ENCODE measurements around the gene DIPK1C. TPM values are rescaled to one million over a fixed set of nuclear protein-coding genes. Genes with fewer than 3 reads are reported as not detected.

DIPK1C gene
- total RNA-seq, 1 experiment from 2014 or later, result not detected

DNA sequence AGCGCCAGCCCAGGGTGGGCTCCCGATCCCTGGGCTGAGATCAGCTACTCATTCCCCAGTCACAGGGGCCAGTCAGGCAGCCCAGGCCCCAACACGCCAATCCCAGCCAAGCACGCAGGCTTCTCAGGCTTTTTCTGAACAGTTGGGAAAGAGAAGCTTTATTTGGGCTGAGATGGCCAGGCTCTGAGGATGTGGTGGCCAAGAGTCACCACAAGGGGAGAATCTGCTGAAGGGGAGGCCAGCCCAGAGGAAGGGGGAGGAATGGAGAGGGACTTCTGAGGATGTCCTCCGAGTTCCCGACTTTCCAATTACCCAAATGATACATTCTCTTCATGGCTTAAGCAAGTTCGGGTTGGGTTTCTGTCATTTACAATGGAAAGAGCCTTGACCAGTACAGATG, 2.8 kb upstream of the DIPK1C start:
- no peaks in the 10 kb centered on the region for H3K9me3 ChIP-seq
- H3K4me1 Mint-ChIP-seq (ENCODE audit: low read depth, unreplicated experiment), result no peaks in the 10 kb centered on the region
- no peak overlapping the region for H3K4me3 Mint-ChIP-seq (ENCODE audit: unreplicated experiment)
- H3K9me3 Mint-ChIP-seq (ENCODE audit: unreplicated experiment), result no peaks in the 10 kb centered on the region
- no TSS peak for BruUV-seq (replicated peaks)
- H3K36me3 Mint-ChIP-seq (ENCODE audit: insufficient read depth, unreplicated experiment), result no peaks in the 10 kb centered on the region
- no peaks in the 10 kb centered on the region for H3K4me1 ChIP-seq
- H3K36me3 ChIP-seq (ENCODE audit: control insufficient read depth, insufficient read depth, low read length), result no peaks in the 10 kb centered on the region
- peaks cover 12% of the 10 kb centered on the region for H3K27me3 Mint-ChIP-seq (ENCODE audit: insufficient read depth, unreplicated experiment)
- intact Hi-C loops (cut with micrococcal nuclease; ENCODE audit: unreplicated experiment), result loop anchor here (10.0 kb wide), 1 partner anchor 65 kb away; no protein-coding TSS in a partner anchor
- DNase-seq, result peak in 1 of 2 experiments; percentile 3
- ChIA-PET CTCF (interaction anchor here (0.5 to 1.5 kb wide), 2 partner anchors 31 to 34 kb away, joined by 4 to 5 read pairs; no protein-coding TSS in a partner anchor), POLR2A (no interaction called here)
- TF ChIP-seq, protein P1, sequence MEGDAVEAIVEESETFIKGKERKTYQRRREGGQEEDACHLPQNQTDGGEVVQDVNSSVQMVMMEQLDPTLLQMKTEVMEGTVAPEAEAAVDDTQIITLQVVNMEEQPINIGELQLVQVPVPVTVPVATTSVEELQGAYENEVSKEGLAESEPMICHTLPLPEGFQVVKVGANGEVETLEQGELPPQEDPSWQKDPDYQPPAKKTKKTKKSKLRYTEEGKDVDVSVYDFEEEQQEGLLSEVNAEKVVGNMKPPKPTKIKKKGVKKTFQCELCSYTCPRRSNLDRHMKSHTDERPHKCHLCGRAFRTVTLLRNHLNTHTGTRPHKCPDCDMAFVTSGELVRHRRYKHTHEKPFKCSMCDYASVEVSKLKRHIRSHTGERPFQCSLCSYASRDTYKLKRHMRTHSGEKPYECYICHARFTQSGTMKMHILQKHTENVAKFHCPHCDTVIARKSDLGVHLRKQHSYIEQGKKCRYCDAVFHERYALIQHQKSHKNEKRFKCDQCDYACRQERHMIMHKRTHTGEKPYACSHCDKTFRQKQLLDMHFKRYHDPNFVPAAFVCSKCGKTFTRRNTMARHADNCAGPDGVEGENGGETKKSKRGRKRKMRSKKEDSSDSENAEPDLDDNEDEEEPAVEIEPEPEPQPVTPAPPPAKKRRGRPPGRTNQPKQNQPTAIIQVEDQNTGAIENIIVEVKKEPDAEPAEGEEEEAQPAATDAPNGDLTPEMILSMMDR (IDR thresholded peaks at IDR 0.05; ENCODE audit: insufficient read depth in 1 of 2, low read depth in 1 of 2, low read length in 1 of 2, severe bottlenecking in 1 of 2, unreplicated experiment in 1 of 2), result peak in 1 of 2 experiments; percentile 38
- H3K27ac Mint-ChIP-seq (ENCODE audit: unreplicated experiment), result no peak overlapping the region
- no peaks in the 10 kb centered on the region for H3K27me3 ChIP-seq (replicated peaks; ENCODE audit: control insufficient read depth, insufficient read depth, low read length)
- H3K4me3 ChIP-seq (ENCODE audit: low read depth, low read length), result no peak overlapping the region

DNA sequence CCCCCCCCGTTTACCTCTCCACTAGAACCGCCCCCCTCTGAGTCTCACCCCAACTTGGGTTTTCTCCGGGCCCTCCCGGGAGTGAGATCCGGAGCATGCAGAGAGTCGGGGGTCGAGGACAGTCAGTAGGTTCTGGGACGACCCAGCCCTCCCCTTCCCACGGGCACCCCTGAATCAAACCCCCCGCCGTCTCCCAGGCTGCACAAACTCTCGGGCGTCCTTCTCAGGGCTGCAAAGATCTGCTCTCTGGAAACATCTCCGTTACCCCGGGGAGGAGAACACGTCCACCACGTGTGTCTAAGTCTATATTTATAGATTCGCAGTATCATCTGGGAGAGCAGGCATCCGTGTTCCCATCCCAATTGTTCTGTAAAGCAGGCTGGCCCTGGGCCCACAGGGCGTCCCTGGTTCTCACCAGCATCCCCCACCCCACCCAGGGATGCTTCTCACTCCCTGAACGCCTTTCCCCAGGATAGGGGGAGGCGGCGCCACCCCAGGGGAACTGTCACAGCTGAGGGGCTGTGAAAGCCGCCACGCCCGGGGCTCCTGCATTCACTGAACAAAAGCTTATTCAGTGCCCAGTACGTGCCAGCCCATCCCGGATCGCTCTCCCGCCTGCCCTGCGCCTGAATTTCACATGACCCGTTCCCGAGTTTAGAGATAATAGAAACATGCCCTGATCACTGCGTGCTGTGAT, 765 bp upstream of the DIPK1C start:
- Histone ChIP-seq H3K4me1 (no peaks in the 10 kb centered on the region), H3K36me3 (ENCODE audit: control insufficient read depth, insufficient read depth, low read length) (no peaks in the 10 kb centered on the region), H3K27me3 (replicated peaks; ENCODE audit: control insufficient read depth, insufficient read depth, low read length) (no peaks in the 10 kb centered on the region), H3K9me3 (no peaks in the 10 kb centered on the region), H3K4me3 (ENCODE audit: low read depth, low read length) (no peak overlapping the region)
- Mint-ChIP-seq H3K4me1 (ENCODE audit: low read depth, unreplicated experiment) (no peaks in the 10 kb centered on the region), H3K36me3 (ENCODE audit: insufficient read depth, unreplicated experiment) (no peaks in the 10 kb centered on the region), H3K27me3 (ENCODE audit: insufficient read depth, unreplicated experiment) (peaks cover 12% of the 10 kb centered on the region), H3K4me3 (ENCODE audit: unreplicated experiment) (peak overlapping the region; percentile 79), H3K27ac (ENCODE audit: unreplicated experiment) (no peak overlapping the region), H3K9me3 (ENCODE audit: unreplicated experiment) (no peaks in the 10 kb centered on the region)
- no TSS peak for BruUV-seq (replicated peaks)
- TF ChIP-seq, protein P1 (IDR thresholded peaks at IDR 0.05; ENCODE audit: insufficient read depth in 1 of 2, low read depth in 1 of 2, low read length in 1 of 2, severe bottlenecking in 1 of 2, unreplicated experiment in 1 of 2), result no peak
- CTCF ChIA-PET, result no interaction called here
- POLR2A ChIA-PET, result no interaction called here
- no peak for DNase-seq
- intact Hi-C loops (cut with micrococcal nuclease; ENCODE audit: unreplicated experiment), result loop anchor here (10.0 kb wide), 1 partner anchor 63 kb away; no protein-coding TSS in a partner anchor

DNA sequence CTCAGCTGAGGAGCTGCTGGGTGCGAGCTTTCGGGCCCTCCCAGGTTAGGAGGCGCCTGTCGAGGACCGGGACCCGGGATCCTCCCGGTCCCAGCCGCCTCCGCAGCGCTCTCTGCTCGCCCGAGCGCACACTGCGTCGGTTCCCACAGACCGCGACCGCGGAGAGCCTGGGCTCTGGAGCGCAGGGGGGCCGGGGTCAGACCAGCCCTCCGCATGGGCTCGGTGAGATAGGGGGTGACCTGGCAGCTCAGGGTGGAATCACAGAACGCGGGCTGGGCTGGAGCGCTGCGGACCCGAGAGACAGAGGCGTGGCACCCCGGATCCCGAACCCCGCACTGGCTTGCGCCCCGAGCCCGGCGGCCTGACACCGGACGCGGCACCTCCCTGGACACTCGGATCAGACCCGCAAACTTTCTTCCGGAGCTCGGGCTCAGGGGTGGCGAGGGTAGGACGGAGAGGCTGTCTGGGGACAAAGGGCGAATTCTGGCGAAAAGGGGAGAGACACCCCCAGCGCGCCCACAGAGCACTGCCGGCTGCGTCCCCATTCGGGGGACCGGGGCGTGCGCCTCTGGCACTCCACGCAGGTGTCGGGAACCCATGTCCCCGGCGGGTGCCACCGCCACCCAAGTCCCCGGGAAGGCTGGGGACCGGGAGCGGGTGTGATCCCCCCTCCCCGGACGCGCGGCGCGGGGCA, 612 bp downstream of the DIPK1C start:
- peaks cover 12% of the 10 kb centered on the region for H3K27me3 Mint-ChIP-seq (ENCODE audit: insufficient read depth, unreplicated experiment)
- no peaks in the 10 kb centered on the region for H3K9me3 Mint-ChIP-seq (ENCODE audit: unreplicated experiment)
- H3K36me3 ChIP-seq (ENCODE audit: control insufficient read depth, insufficient read depth, low read length), result no peaks in the 10 kb centered on the region
- no peak overlapping the region for H3K27ac Mint-ChIP-seq (ENCODE audit: unreplicated experiment)
- TF ChIP-seq, protein P1 (IDR thresholded peaks at IDR 0.05; ENCODE audit: insufficient read depth in 1 of 2, low read depth in 1 of 2, low read length in 1 of 2, severe bottlenecking in 1 of 2, unreplicated experiment in 1 of 2), result no peak
- ChIA-PET CTCF (no interaction called here), POLR2A (no interaction called here)
- no peaks in the 10 kb centered on the region for H3K27me3 ChIP-seq (replicated peaks; ENCODE audit: control insufficient read depth, insufficient read depth, low read length)
- DNase-seq, result no peak
- BruUV-seq (replicated peaks), result no TSS peak
- no peaks in the 10 kb centered on the region for H3K36me3 Mint-ChIP-seq (ENCODE audit: insufficient read depth, unreplicated experiment)
- intact Hi-C loops (cut with micrococcal nuclease; ENCODE audit: unreplicated experiment), result loop anchor here (10.0 kb wide), 1 partner anchor 62 kb away; no protein-coding TSS in a partner anchor
- peak overlapping the region; percentile 53 for H3K4me3 Mint-ChIP-seq (ENCODE audit: unreplicated experiment)
- no peaks in the 10 kb centered on the region for H3K4me1 ChIP-seq
- H3K4me1 Mint-ChIP-seq (ENCODE audit: low read depth, unreplicated experiment), result no peaks in the 10 kb centered on the region
- H3K9me3 ChIP-seq, result no peaks in the 10 kb centered on the region
- H3K4me3 ChIP-seq (ENCODE audit: low read depth, low read length), result peak overlapping the region; percentile 26
